Stimulated activated CD8-positive, alpha-beta memory T cell treated with anti-CD3 and anti-CD28 coated beads, Interleukin-4, amount 100 ng/mL, for 4 hours (primary cell): Measurements from ENCODE around the gene SNED1.

Source experiments
- DNase-seq, 2 donors: peaks; one replicate each; pipeline ENCODE4 v3.0.0-alpha.2; 2020; ENCODE audit warnings: low read depth in 2 of 2, low spot score in 1 of 2

The SNED1 gene

GRCh38 chr2:241142063-241142462 is 143.6 kb downstream of the SNED1 start:
- DNase-seq, result no peak

DNA sequence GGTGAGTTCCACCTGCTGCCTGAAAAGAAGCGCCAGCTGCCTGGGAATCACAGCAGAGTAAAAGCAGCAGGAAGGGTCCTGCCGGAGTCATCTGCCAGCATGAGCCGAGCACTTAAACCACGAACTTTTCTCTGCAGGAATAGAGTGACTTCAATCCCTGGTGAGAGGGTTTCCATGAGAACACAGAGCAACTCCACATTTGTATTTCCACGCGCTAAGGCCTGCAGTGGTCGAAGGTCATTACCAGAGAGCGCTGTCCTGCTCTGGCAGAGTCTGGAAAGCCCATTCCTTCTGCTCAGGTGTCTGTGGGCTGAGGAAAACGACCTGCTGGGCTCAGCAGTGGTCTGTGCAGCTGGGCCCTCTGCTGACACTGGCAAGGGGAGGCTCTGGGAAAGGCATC is 144.2 kb downstream of the SNED1 start:
- DNase-seq, result no peak
